HG03442 (cell line): ENCODE results near the gene SNRK.

Source experiments
- ATAC-seq: cut with Tn5 transposase; IDR thresholded peaks from one replicate; pipeline ENCODE4 v1.9.1; 2021; ENCODE audit warnings: mild to moderate bottlenecking, moderate library complexity; ENCODE audit not compliant: unreplicated experiment

SNRK gene

DNA sequence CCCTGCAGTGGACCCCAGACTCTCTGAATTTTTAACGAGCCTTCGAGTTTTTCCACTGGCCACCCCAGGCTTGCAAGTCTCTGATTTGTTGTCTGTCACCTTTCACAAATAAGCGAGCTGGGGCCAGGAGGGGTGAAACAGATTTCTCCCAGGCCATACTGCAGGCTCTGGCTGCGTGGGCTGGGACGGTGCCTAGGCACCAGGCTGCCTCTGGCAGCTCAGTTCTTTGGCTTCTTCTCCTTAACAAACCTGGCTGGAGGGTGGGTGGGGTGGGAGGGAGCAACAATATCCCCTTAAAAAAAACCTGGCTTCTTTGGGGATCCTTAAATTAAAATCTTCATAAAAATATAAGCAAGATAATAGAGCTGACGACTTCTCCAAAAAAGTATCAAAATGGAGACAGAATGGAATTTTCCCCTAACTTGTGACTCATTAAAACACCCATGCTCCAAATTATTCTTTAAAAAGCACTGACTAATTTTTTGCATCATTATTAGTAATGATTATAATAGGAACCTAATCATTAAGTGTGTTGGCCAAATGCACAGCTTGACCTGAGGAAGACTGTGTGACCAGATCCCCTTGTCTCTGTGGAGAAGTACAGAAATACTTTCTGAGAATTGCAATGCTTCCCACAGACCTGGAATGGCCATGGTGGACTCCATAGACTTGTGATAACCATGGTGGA is 84.1 kb downstream of the SNRK start:
- no peak for ATAC-seq

DNA sequence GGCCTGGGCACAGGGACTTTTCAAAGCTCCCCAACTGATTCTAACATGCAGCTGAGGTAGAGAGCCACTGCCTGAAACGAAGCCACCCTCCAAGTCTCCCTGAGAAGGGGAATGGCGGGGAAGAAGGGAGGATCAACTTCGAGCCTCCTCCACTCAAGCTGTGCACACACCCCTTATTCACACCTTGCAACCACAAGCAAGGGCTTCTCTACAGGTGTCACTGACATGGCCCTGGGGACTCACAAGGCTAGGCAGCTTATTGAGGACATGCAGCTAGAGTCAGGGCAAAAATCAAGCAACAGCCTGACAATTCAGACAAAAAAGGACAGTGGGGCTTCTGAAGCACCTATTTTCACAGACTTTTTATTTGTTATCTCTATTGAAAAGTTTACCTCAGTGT is 85.2 kb downstream of the SNRK start:
- no peak for ATAC-seq

DNA sequence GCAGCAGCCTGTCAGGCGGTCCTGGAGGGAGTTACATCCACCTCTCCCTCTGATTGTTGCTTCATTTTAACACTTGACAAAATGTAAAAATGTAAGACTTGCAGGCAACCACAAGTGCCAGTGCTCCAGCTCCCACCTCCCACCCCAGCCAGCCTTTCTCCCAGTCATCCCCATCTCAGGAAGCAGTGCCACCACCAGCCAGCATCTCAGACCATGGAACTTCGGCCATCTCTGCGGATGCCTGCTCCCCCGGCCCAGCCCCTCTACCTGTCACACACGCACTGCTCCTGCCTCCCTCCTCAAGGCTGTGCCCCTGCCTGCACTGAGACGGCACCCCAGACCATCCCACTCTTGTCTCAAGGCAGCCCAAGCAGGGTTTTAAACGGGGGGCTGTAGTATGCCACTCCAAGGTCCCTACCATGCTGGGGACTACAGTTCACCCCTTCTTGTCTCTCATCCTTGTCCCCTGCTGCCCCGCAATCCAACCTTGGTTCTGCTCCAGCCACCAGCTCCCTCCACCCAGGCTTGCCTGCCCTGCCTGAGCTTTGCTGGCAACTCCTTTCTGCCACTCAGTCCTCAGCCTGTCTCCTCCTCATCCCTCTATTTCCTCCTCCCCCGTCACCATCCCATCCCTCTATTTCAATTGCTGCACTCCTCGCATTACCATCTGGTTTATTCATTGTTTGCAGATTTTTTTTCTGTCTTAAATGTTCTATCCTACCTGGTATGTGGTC is 85.8 kb downstream of the SNRK start:
- no peak for ATAC-seq

DNA sequence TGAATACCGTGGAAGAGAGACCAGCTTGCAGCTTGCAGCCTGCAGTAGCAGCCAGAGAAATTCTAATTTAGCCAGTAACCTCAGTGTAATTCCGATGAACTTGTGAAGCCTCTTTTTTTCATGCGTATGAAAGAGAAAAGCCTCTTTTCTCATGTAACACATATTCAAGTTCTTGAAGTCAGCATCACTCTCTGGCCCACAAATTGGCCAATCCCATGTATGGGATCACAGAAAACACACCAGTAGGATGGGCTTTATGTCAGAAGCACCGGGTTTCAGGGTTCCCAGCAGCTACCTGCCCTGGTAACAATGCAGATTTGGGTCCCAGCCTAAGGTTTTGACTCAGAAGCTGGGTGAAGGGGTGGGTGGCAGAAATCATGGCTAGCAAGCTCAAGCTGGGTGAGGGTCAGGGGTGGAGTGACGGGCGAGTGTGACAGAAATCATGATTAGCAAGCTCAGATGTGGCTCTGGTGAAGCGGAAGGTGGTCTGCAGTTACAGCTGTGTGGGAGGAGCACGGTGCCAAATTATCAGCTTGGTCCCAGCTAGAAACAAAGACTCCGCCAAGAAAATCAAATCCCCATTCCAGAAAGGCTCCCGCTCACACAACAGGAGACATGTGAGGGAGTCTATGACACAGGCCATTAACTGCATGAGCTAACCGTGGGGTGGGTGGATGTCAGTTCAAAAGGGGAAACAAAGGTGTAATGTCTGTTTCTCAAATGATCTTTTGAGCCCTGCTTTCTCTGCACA is 86.6 kb downstream of the SNRK start:
- ATAC-seq, result no peak

DNA sequence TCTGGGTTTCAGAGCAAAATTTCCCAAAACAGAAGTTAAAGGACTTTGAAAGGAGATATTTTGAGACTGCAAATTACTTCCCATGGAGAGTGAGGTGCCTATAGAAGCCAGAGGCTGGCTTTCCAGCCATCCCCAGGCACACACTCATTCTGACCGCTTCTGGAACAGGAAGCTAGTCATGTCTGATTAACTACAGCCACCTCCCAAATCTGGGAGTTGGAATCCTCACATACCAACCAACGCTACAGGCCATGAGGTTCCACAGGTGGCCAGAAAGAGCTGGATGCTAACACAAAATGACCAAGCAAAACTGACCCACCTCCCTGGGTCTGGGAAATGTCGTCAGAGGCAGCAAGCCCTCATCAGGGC is 87.2 kb downstream of the SNRK start:
- no peak for ATAC-seq

DNA sequence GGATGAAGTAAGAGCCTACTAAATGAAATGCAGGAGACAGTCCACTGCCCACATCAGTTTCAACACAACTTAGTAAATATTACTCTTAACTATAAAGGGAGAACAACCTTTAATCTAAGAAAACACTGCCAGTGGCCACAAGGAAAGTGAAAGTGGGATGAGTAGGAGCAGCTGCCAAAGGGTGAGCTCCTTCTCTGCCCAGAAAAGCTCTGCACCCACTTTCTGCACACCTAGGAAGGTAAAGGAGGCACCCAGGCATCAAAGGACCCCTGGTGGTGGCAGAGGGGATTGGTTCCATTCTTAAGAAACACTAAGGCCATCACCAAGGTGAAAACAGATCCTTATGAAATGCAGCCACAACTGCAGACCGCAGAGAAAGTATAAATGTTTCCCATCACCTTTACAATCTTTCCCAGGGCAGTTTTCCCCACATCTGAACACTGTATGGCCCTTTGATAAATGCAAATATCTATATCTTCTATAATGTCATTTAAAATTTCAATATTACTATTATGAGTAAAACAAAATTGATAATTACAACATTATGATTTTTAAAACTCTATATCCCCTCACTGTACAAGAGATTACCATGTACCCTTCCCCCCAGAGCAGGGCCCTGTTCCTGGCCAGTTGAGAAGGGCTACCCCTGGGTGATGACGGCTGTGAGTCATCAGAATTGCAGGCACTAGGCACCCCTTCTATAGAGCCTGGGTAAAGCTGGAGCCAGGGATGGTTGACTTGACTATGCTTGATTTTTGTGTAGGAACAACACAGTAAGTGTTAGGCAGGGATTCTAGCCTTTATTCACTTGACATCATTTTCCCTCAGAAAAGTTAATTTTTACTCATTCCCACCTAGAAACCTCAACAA is 92.0 kb downstream of the SNRK start:
- peak; percentile 68 for ATAC-seq

DNA sequence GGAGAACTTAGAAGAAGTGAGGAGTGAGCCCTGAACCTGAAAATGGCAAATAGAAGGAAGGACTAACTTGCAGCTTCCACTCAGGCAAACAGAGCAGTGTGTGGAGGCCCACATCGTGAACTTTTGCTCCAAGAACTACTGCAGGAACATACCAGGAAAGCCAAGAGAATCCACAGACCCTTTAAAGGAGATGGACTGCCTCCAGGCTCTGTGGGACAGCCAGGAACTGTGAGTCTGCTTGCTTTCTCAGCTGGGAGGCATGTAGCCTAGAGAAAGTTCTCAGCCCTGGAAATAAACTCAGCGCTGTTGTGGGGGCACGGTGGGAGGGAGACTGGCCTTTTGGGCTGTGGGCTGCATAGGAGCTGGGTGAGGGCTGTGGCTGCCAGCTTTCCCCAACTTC is 93.0 kb downstream of the SNRK start:
- ATAC-seq, result no peak

DNA sequence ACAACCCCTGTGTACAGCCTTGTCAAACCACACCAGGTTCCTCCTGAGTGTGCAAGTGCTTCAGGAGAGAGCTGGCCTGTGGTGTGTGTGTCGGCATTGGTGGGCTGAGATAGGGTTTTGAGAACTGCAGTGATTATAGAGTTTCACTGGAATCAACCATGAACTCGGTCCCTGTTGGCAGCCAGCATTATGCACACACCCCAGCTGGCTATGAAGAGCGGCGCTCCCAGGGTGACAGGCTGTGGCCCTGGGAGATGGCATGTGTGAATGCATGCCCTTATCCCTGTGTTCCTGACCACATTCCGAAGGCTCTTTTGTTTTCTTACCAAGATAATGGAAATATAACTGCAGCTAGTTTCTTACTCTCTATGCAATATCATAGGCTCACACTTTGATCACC is 101.8 kb downstream of the SNRK start:
- ATAC-seq, result no peak

DNA sequence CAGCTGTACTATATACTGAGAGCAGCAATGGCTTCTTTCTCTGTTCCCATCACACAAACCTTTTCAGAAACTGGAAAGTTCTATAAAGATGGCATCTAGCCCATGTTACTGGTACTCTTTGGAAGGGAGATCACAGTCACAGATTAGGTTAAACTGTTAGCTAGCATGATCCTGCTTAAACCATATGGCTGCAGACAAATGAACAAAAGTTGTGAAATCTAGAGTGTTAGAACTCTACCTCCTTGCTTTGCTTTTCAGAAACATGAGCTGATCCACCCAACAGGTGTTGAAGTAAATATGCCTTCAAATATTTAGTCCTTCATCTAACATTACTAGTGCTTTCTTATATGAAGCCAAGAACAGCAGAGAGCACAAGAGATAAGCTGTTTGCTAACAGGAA is 102.6 kb downstream of the SNRK start:
- ATAC-seq, result no peak

DNA sequence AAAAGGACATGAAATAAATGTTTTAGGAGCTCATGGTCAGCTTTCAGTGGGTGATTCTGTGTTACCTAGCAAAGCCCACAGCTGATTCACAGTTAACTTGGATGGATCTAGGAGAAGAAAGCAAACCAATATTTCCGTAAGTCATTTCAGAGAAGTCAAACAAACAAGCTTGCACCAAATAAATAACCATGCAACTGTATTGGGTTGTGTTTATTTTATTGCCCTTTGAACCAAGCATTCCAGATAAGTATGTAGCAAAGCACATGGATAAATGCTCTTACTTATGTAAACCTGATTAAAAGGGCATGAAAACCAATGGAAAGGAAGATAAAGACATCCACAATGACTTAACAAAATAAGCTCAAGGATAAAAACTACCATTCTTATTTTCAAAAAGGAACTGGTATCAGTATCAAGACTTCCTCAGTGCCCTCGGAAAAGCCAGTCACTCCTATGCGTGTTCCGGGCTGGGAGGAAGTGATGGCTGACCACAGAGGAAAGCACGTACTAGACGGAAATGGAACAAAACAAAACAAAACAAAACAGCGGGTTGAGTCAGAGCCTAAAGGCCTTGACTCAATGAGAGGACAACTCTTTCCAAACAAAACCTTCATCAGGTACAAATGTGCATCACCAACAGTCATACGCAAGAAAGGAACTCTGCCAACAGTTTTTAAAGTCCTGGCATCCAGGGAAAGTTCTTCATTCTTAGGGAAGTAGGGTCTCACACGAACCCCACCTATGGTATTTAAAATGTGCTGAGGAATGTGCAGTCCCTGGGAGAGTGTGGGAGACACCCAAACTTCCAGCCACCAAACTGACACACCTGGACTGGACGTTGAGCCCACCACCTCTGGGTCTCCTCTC is 103.3 kb downstream of the SNRK start:
- ATAC-seq, result no peak

DNA sequence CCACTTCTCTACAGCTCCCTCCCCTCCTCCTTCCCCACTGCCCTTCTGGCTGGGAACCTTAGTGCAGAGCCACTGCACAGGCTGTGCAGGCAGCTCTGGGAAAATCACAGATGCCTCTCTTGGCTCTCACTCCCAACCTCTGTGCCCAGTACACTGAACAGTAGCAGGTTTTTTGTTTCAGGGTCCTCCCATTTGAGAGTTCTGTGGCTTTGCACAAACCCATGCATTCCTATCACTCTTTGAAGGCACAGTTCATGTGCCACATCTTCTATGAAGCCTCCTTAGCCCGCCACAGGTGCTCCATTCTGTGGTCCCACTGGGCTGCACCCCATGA is 103.9 kb downstream of the SNRK start:
- no peak for ATAC-seq

DNA sequence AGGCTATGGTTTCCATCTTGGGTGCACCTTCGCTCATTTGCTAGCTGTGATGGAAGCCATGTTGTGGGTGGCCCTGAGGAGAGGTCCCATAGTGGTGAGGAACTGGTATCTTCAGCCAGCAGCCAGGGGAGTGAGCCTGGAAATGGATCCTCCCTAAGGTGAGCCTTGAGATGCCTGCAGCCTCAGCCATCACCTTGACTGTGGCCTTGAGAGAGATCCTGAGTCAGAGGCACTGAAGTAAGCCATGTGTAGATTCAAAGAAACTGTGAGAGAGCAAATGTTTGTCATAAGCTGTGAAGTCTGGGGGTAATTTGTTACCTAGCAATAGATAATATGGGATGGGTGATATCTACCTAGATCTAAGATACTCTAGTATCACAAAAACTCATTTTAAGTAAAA is 105.3 kb downstream of the SNRK start:
- ATAC-seq, result no peak

DNA sequence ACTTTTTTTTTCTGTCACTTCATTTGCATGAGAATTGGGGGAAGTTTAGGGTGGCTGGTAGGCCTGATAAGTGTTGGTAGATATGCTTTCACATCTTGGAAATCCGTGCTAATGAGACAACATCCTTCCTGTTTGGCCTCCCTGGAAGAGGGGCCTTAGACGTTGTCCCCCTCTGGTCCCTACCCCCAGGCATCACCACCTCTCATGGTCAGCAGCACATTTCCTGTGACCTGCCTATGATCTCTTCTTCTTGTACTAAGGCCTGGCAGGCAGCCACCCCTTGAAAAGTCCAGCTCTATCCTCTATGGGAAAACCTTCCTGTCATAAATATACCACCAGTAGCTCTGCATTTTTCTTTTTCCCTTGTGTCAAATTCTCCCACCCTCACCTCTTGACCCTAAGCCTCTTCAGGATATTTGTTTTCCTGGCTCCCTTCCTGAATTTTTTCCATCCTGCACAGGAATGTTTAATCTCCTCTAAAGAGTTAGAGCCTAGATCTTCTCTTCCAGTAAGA is 107.8 kb downstream of the SNRK start:
- no peak for ATAC-seq

DNA sequence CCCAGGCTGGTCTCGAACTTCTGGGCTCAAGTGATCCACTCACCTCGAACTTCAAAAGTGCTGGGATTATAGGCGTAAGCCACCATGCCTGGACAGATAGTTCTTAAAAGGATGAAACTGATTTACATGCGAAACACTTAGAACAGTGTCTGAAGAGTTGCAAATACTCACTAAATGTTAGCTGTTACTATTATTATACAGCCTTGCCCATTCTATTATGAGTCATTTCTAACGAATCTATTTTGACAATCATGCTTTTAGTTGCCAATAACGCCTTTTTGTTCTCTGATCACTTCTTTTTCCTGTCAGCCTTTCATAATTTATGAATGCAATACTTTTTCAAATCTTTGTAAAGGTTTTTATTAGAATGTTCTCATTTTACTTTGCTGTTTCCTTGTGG is 112.7 kb downstream of the SNRK start:
- no peak for ATAC-seq

DNA sequence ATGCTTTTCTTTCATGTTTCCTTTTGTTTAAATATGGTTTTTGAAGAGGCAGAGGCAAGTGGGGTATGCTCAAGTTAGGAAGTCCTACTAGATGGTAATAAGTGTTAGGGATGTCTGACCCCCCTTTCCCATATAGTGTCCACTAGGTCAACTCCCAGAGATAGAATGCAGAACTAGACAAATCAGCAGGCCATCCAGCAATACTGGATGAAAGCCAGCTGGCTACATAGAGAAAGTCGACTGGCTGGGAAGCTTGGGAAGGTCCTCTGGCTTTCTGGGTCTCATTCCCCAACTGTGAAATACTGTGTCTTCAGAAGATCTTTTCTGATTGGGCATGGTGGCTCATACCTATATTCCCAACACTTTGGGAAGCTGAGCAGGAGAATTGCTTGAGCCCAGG is 113.8 kb downstream of the SNRK start:
- ATAC-seq, result no peak
